DND-41 (cell line): ENCODE results near the gene ALX3.

ENCODE experiments used
- ATAC-seq: fragments of 200-7000 bp; cut with Tn5 transposase; 3 replicates; pipeline ENCODE4 v1.9.1; 2021; ENCODE audit warnings: low read depth; ENCODE audit not compliant: insufficient read depth
- DNase-seq: peaks from one replicate; pipeline ENCODE4 v3.0.0-alpha.2; 2020
- H2AFZ ChIP-seq: 2 replicates; pipeline ENCODE4 v1.6.0; 2012; ENCODE audit warnings: low read depth, low read length
- H3K27ac ChIP-seq: 2 replicates; pipeline ENCODE4 v1.5.1; 2012; ENCODE audit warnings: low read length, inconsistent platforms
- H3K27me3 ChIP-seq: fragments of 200-600 bp; sonication (generic); 2 replicates; pipeline ENCODE4 v1.6.0; 2012; ENCODE audit warnings: low read length, mild to moderate bottlenecking, inconsistent platforms; ENCODE audit not compliant: insufficient read depth, poor library complexity
- H3K36me3 ChIP-seq: 2 replicates; pipeline ENCODE4 v1.5.1; 2012; ENCODE audit warnings: low read length, inconsistent platforms; ENCODE audit not compliant: insufficient read depth
- H3K4me1 ChIP-seq: 2 replicates; pipeline ENCODE4 v1.5.1; 2012; ENCODE audit warnings: mild to moderate bottlenecking, low read length; ENCODE audit not compliant: insufficient read depth
- H3K4me2 ChIP-seq: 2 replicates; pipeline ENCODE4 v1.6.0; 2012; ENCODE audit warnings: mild to moderate bottlenecking, moderate library complexity, low read length, inconsistent platforms; ENCODE audit not compliant: insufficient read depth
- H3K4me3 ChIP-seq, 2 experiments: fragments of 200-600 bp in 1 of 2; shearing (Covaris generic) in 1 of 2; 2 replicates each; pipeline ENCODE4 v1.5.1; 2012 to 2016; ENCODE audit warnings: inconsistent platforms in 2 of 2, low read length in 2 of 2, mild to moderate bottlenecking in 2 of 2, low read depth in 1 of 2, moderate library complexity in 1 of 2
- H3K79me2 ChIP-seq: 2 replicates; pipeline ENCODE4 v1.6.0; 2012; ENCODE audit warnings: low read length, inconsistent platforms; ENCODE audit not compliant: insufficient read depth
- H3K9ac ChIP-seq: 2 replicates; pipeline ENCODE4 v1.6.0; 2012; ENCODE audit warnings: low read depth, mild to moderate bottlenecking, inconsistent platforms, low read length, moderate library complexity
- H3K9me3 ChIP-seq: 2 replicates; pipeline ENCODE4 v1.5.1; 2012; ENCODE audit warnings: low read length, moderate library complexity, mild to moderate bottlenecking, inconsistent platforms; ENCODE audit not compliant: insufficient read depth, severe bottlenecking
- H4K20me1 ChIP-seq: 2 replicates; pipeline ENCODE4 v1.6.0; 2012; ENCODE audit warnings: low read length; ENCODE audit not compliant: insufficient read depth
- CTCF ChIP-seq: IDR thresholded peaks from 2 replicates; pipeline ENCODE4 v1.5.1; 2012; ENCODE audit warnings: borderline replicate concordance, low read length, moderate library complexity, mild to moderate bottlenecking; ENCODE audit not compliant: poor library complexity, severe bottlenecking; ENCODE audit errors: extremely low read depth
- EZH2 ChIP-seq: IDR thresholded peaks from 3 replicates; pipeline ENCODE4 v1.6.1; 2012; ENCODE audit warnings: borderline replicate concordance, low read depth, mild to moderate bottlenecking, moderate library complexity, low read length, inconsistent platforms; ENCODE audit not compliant: severe bottlenecking

Gene ALX3

GRCh38 chr1:110060034-110060661 lies 10.3 kb downstream of the ALX3 start:
- Histone ChIP-seq H3K79me2 (no peaks in the 10 kb centered on the region), H3K27me3 (no peaks in the 10 kb centered on the region), H3K9me3 (no peaks in the 10 kb centered on the region), H3K4me3 (no peak overlapping the region), H3K27ac (no peak overlapping the region), H3K4me1 (no peaks in the 10 kb centered on the region), H2AFZ (no peak overlapping the region), H3K4me2 (no peak overlapping the region), H3K36me3 (peaks cover 38% of the 10 kb centered on the region), H3K9ac (no peak overlapping the region), H4K20me1 (no peaks in the 10 kb centered on the region; the same call in 1 of the 2 replicates)
- DNase-seq, result peak; percentile 69
- no peak for TF ChIP-seq EZH2
- peak; percentile 96 for TF ChIP-seq CTCF
- ATAC-seq, result peak; percentile 79

DNA sequence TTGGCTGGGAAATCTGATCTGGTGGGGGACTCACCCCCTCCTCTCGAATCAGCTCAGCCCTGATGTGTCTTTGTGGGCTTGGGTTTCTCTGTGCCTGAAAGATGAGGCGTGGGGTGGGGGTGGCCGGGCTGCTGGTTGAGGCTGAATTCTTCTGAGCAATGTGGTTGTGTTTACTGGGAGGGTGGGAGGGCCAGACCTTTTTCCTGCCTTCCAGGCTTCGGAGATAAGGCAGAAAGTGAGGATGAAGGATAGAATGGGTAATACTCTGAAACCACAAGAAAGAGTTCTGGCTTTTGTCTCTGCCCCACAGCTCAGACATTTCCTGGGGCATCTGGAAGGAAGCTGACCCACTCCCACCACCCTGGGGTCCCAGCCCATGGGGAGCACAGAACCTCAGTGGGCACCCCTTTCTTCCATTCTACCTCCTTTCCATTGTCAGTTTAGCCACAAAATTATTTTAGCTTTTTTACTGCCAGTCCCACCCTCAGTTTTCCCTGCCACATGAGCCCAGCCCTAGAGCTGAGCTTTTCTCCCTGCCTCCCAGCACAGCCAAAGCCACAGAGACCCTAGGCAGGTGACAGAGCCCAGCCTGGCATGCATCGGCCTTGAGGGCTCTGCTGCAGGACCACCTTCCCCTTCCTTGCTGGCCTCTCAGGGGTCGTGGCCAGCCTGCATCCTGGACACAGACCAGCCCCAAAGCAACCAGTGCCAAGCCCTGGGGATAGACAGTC lies 11.2 kb downstream of the ALX3 start:
- peaks cover 46% of the 10 kb centered on the region for H3K36me3 ChIP-seq

DNA sequence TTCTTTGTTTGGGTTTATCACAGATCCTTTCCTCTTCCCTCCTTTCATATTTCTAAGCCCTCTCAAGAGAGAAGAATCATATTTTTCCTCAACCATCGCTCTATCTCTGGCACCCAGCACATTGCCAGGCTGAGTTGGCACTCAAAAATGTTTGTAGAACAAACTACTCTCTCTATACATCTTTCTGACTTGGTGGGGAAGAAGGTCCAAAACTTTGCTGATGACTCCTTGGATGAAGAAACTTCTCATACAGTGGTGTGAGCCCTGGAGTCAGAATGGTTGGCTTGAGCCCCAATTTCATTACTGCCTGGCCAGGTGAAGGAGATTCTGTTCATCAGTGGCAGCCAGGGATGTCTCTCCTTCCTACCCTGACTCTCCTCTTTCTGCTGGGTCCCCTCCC lies 11.9 kb downstream of the ALX3 start:
- peaks cover 7% of the 10 kb centered on the region; the same call in 1 of the 2 replicates for H4K20me1 ChIP-seq
- H3K27ac ChIP-seq, result no peak overlapping the region
- H3K4me1 ChIP-seq, result no peaks in the 10 kb centered on the region
- ATAC-seq (no peak), DNase-seq (no peak)
- H3K4me2 ChIP-seq, result no peak overlapping the region
- peaks cover 53% of the 10 kb centered on the region for H3K36me3 ChIP-seq
- no peak overlapping the region for H2AFZ ChIP-seq
- TF ChIP-seq CTCF (no peak), EZH2 (no peak)
- H3K4me3 ChIP-seq, result no peak overlapping the region
- H3K9ac ChIP-seq, result no peak overlapping the region
- no peaks in the 10 kb centered on the region for H3K79me2 ChIP-seq
- no peaks in the 10 kb centered on the region for H3K27me3 ChIP-seq
- H3K9me3 ChIP-seq, result no peaks in the 10 kb centered on the region

More for the DNA sequence above, 11.2 kb downstream of the ALX3 start:
- no peak overlapping the region for H3K4me2 ChIP-seq
- H3K9ac ChIP-seq, result no peak overlapping the region
- DNase-seq (no peak), ATAC-seq (no peak)
- no peaks in the 10 kb centered on the region for H3K9me3 ChIP-seq
- TF ChIP-seq CTCF (no peak), EZH2 (no peak)
- H3K4me1 ChIP-seq, result no peaks in the 10 kb centered on the region
- H3K27me3 ChIP-seq, result no peaks in the 10 kb centered on the region
- no peak overlapping the region for H3K4me3 ChIP-seq
- peaks cover 5% of the 10 kb centered on the region; the same call in 1 of the 2 replicates for H4K20me1 ChIP-seq
- no peak overlapping the region for H3K27ac ChIP-seq
- H3K79me2 ChIP-seq, result no peaks in the 10 kb centered on the region
- no peak overlapping the region for H2AFZ ChIP-seq
